Forelimb muscle (tissue), 1 donor: ENCODE data around the gene MBNL2. TPM values are rescaled to one million over a fixed set of nuclear protein-coding genes. Genes with fewer than 3 reads are reported as not detected.

Experiments
- DNase-seq: peaks from one replicate; pipeline ENCODE4 v3.0.0-alpha.2; 2013; ENCODE audit warnings: low read depth
- polyA plus RNA-seq: library from polyadenylated mRNA; unstranded; fragments of 120-200 nt; gene quantifications from one replicate; pipeline ENCODE4 v1.2.1, GENCODE V29; 2013; ENCODE audit not compliant: insufficient read length

The MBNL2 gene
- polyA plus RNA-seq, 1 donor: 26.5 TPM

DNA sequence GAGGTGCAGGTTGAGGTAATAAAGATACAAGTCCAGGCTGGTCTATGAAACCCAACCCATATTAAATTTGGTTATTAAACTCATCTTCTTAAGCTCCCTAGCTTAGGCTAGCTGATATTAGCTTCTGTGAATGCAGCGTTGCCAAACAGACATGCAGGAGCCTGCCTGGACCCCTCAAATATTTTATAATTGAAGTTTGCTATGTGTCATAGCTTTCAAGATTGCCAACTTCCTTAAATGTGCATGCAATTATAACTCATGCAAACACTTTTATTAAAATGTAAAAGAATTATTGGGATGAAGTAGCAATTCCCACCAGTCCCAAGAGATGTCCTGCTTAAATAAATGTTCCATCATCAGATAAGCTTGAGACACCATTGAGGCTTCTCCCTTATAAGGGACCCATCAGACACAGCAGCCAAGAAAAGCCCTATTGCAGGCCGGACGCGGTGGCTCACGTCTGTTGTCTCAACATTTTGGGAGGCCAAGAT lies 51.3 kb downstream of the MBNL2 start:
- DNase-seq: no peak

DNA sequence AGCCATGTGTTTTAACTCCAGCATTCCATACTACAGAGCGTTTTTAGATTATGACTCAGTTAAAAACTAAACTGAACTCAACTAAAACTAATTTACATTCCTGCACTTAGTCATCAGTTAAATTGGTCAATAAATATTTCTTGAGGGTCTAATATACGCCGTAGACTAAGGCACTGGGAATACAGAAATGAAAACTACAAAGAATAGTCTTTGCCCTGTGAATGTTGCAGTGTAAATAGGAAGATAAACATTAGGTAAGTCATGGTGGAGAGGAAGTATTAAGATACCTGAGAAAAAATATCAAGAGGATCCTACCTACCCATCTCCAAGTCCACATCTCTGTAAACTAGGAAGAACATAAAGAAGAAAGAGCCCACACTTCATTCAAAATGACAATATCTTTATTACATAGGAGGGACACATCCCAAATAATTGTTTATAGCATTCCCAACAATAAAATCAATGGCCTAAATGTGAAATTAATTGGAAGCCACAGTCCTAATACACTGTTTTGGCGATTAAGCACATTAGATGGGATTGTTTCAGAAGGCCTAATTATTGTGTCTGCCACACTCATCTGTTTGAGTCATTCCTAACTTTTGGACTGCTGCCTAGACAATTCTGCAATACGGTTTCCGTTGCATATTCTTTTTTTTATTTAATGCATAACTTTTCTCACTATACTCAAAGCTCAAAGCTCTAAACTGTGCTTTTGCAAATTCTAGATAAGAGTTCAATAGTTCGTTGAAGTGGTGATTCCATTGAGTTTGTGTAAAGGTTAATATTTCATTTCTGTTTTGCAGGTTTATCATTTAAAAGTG lies 52.9 kb downstream of the MBNL2 start:
- peak; percentile 81 for DNase-seq

DNA sequence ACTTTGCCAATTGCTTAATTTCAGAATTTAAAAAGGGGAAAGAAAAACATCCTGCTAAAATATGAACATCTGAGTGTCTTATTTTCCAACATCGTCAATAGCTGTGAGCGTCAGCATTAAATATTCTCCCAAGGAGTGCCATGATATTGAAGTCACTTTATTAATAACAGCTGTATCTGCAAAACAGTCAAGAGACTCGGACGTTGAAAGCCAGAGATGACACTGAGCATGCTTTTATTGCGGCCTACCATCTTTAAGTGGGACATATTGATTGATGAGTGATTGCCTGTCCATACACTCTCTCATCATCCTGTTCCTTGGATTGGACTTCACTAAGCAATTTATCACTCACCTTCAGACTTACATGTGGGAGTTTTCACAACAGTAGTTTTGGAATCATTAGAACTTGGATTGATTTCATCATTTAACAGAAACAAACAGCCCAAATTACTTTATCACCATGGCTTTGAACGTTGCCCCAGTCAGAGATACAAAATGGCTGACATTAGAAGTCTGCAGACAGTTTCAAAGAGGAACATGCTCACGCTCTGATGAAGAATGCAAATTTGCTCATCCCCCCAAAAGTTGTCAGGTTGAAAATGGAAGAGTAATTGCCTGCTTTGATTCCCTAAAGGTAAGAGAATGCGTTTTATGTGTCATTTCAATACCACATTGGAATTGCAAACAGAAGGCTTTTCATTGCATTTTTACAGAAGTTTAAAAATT lies 53.8 kb downstream of the MBNL2 start:
- no peak for DNase-seq

DNA sequence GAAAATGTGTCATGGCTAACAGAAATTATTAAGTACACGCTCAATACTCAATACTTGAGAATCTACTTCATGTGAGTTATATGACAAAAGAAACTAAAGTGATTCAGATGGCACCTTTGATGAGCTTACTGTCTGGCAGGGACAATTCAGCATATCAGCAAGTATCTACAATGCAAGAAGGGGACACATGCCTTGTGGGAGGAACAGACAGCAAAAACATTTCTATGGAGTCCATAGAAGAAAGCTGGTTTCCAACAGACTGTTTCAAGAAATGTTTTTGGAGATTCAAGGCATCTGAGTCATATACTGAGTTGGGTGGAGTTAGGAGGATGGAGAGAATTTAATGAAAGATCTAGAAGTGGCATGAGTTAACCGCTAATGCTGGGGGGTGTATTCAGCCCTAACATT lies 54.7 kb downstream of the MBNL2 start:
- DNase-seq: no peak

DNA sequence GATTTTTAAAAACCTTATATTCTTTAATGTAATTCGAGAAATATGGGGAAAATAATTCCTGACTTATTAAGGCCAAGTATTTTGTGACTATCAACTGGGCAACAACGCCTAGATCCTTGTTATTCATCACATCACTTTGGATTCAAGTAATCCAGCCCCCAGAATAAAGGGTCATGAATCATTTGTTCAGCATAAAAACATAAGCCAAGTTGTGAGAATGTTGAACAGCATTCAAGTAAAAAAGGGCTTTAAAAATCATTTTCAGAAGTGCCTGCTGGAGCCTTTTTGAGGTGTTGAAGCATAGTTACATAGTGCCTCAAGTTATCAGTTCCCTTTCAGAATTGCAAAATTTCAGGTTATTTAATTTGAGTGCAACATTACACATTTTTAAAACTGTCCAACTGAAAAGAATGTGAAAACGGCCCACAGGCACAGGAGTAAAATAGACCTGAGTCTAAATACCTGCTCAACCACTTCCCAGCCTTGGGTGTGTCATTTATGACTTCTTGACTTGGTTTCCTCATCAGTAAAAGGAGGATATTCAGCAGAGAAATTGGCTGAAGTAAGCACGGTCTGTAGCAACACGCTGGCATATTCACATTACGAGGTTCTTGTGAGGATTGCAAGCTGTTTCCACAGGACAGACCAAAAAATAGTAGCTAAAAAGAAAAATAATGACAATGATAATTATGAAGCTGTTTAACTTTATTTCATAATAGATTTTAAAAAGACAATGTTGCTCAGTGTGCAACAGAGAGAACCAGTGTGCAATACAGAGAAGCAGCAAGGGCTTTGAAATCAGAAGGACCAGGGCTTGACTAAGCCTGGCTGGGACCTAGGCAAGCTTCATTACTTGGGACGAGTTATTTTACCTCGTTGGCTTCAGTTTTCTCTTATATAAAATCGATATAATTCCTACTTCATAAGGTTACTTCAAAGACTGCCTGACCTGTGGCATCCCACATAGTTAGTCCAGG lies 56.6 kb downstream of the MBNL2 start:
- DNase-seq: no peak

DNA sequence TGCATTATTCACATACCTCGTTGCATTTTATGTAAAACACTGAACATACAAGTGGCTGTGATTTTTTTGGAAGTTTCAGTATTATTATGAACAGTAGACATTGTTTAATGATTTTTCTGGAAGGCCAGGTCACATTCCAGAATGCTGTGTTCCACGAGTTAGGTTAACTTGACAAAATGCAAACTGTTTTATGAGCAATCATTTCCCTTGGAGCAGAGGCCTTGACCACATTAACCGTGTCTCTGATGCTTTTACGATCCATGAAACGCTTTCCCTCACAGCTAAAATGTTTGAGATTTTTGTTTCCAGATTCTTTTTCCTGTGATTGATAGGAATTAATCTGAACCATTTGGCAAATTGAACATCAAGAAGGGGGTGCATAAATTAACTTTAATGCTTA lies 57.8 kb downstream of the MBNL2 start:
- no peak for DNase-seq

DNA sequence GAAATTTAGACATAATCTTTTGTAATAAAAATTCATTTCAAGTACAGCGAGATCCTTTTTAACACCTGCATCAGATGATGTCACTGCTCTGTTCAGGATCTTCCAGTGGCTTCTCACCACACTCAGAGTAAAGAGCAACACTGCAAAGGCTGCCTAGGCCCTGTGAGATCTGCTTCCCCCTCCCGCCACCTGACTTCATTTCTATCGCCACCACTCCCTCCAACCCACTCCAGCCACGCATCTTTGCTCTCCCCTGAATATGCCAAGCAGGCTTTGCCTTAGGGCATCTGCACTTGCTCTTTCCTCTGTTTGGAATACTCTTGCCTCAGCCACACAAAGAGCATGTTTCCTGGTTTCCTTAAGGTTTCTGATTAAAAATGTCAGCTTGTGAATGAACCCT lies 58.3 kb downstream of the MBNL2 start:
- no peak for DNase-seq

DNA sequence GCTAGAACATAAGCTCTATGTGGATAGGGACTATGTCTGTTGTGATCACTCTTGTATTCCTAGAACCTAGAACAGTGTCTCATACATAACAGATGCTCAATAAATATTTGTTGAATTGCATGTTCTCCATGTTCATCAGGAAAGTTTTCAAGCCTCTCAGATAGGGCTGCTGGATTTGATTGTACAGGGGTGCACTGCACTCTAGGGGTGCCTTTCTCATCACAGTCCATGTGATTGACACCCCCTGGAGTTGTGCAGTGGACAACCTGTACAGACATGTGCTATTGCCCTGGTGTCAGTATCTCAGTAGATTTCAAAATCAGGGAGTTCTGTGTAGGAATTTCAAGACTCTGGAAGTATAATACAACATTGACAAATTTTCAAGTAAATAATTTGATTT lies 58.9 kb downstream of the MBNL2 start:
- DNase-seq: no peak

DNA sequence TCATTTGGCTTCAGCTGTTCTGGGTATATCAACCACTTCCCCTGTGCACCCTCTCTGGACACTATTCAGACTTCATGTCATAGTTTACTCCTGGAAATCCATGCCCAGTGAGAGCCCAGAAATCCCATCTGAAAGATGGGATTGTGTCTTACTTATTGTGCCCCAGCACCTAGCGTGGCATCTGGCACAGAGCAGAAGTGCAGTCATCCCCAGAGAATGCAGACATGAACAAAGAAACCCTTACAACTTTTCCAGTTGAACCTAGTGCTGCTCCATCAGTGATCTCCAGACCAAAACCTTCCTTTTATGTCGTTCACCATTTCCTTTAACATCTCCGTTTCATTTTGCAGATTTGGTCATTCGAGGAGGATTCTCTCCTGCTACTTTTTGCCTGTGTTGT lies 60.6 kb downstream of the MBNL2 start:
- no peak for DNase-seq

DNA sequence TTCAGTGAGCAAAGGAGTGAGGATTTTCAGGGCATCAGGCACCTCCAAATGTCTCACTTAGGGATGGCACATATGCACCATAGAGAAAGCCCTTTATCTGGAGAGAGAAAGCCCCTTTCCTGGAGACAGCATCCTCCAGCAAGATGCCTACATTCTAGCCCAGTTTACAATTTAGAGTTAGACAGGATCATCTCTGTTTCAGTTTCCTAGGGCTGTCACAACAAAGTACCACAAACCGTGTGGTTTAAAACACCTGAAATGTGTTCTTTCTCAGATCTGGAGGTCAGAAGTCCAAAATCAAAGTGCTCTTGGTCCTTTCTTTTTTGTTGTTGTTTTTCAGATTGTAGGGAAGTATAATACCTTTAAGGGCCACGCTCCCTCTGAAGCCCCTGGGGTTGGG lies 61.8 kb downstream of the MBNL2 start:
- no peak for DNase-seq

DNA sequence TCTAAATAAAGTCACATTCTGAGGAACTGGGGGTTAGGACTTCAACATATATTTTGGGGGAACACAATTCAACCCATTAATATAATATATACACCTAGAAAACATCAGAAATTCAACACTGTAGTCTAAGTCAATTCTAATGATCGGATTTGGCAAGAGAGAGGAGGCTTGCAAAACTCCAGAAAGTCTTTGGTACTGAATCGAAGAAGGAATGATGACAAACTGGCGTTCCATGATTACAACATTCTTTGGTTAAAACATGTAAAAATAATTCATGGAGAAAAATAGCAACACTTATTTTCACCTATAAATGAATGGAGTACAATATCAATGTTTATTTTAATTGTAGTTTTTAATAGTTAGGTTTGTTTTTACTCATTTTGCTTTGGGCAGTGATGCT lies 62.4 kb downstream of the MBNL2 start:
- no peak for DNase-seq

DNA sequence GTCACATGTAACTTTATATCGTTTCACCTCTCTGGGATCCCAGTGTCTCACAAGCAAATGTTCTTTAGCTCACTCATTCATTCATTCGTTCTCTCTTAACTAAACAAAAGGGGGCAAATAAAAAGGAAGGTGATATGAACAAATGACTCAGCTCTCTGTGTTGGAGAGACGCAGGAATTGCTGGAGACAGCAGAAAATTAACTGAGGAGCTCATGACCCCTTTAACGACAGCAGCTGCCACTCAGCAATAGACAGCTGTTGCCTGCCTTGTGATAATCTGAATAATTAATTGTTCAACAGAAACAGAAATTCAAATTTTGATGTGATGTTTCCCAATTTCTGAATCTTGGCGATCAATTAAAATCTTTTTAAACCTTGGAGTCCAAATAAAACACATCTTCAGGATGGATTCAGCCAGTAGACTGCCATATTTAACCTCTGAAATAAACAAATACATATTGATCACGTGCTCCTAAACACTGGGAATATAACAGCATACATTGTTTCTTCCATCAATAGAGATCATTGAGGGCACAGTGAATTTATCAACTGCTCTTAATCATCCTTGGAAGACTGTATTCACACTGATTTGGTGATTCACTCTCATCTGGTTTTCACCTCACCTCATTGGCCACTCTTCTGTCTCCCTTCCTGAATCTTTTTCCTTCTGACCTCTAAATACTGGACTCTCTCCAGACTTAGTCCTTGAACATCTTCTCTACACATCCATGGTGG lies 63.3 kb downstream of the MBNL2 start:
- no peak for DNase-seq

DNA sequence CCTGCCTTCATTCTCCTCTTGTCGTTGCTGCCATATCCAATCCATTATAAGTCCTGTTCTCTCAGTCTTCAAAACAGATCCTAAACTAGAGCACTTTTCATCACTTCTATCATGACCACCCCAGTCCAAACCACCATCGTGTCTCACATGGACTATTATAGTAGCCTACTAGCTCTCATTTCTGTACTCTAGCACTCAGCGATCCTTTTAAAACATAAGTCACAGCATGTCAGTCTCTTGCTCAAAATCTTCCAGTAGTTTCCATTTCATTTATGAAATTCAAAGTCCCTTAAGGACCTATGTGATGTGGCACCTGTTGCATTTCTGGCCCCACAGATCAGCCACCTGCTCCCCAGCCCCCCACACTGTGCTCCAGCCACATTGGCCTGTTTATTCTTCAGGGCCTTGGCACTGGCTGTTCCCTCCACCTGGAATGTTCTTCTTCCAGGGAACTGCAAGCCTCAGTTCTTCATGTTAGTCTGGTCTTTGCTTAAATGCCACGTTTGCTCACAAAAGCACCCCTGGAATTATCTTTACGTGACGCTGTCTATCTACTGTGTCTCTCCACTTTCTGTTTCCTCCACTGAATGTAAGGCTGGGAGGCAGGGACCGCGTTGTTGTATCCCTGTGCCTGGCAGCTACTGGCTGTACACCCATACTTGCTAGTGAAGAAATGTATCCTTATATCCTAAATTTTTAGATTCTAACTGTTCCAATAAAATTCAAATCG lies 64.3 kb downstream of the MBNL2 start:
- DNase-seq: no peak

DNA sequence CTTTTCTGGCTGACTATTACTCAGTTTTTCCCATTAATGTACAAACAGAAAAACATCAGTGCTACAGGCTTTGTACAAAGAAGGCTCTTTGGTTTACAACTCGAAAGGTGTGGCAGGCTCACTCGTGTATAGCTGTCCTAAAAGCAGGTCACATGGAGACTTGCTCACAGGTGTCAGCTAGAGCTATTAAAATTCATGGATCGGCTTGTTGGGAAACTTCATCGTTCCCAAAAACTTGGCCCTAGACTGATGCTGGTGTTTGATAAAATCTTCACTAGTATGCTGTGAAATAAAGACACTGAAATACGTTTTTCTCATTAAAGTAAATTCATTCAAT lies 64.9 kb downstream of the MBNL2 start:
- DNase-seq: no peak

DNA sequence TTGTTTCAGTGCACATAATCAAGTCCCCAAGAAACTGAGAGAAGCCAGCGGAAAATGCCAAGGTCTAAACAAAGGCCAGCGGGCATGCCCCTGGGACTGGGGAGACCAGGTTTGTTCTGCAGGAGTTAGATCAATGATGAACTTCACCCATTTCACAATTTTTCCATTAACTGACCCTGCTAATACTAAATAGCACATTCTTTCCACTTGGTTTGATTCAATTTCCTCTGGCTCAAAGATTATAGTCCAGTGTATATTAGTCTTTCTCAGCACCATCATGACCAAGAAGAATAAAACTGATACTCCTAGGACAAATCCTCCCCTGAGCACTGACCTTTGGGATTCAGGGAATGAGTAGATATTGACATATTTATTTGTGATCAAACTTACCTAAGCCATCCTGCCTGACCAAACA lies 66.4 kb downstream of the MBNL2 start:
- DNase-seq: no peak

DNA sequence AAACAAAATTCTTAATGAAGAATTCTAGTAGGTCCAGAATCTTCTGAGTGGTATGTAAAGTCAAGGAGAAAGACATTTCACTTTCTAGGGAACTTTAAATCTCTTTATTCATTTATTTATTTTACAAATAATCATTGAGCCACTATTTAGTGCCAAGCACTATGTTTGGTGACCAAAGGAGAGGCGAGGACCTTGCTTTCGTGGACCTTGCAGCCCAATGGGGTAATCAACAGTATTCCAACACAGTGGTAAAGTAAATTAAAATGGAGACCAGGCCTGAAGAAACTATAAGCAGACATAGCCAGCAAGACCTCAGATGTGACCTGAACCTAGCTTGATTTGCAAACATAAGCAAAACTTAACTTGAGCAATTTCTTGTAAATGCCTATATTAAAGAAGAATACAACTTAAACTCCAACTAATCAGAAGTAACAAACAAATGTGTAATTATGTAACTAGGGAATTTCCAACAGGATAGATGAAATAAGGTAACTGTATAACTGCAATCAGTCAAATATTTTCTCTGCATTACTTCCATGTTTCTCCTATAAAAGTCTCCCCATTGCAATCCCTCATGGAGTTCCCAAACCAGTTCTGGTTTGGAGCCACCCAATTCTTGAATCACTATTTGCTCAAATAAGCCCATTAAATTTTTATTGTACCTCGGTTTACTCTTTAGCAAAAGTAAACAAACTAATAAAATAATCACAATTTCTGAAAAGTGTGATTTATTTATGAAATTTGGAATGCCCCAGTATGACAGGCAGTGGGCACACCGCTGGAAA lies 67.6 kb downstream of the MBNL2 start:
- DNase-seq: no peak

DNA sequence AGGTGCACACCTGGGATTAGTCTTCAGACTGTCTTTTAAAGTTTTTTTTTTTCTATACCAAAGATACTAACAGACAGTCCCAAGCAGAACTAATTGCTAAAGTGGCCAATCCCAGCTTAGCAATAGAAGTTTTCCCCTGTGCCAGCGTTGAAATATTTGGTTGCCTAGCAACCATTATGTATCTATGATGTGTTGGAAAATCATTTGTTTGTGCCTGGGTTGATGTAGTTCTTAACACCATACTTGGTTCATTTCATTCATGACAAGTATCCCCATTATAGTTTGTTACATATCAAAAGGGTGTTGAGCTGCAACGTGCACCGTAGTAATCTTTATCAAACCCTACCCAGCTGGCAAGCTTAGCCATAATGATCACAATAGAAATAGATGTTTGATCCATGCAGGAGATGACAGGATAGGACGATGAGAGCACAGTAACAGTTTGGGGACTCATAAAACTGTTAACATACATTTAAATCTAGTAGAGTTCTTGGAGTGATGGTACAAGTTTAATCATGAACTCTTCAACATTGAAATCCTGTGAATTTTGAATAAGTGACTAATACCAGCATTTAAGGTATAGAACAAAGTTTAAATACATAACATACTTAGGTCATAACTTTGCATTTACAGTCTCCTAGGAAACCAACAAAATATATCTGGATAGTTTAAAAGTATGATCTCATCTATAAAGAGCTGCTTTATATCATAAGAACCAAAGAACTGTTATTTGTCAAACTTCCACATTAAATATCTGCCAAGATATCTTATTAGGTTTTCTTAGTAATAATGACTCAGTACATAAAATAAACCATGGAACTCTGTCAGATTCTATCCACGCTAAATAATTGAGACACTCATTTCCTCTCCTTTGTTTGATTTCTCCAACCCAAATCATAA lies 73.4 kb downstream of the MBNL2 start:
- DNase-seq: peak; percentile 64

DNA sequence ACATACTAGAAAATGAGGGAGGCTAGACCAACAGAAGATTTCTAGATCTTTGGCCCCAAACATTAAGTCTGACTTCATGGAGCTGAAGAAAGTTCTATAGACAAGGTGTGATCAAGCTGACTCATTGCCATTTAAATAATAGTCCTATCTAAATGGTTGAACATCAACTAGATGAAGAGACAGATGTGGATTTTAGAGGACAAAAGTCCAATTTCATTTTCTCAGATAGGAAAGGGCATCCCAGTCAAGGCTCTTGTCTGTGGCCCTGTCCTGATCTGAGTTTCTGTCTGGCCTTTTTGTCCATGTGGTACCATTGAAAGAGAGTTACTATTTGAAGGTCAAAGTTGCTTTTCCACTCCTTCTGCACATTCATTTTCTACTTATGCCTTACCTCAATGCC lies 74.6 kb downstream of the MBNL2 start:
- DNase-seq: no peak

DNA sequence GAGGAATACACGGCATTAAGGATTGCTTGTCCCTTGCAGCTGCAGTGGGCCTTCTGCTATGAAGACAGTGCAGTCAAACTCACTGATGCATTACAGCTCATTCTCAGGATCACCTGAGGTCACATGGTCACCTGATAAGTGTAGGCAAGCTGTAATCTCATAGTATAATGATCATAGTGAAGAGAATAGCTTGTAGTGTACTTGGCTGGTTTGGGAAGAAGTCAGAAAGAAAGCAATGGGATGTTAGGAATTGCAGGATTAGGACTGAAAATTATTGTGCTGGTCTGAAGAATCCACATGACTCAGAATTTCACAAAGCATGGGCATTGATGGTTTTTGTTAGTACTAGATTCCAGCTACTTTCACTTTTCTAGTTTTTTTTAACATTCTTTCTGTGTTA lies 76.7 kb downstream of the MBNL2 start:
- DNase-seq: no peak
